ENCODE data around the gene ASCC2.

- TF ChIP-seq, protein P1, sequence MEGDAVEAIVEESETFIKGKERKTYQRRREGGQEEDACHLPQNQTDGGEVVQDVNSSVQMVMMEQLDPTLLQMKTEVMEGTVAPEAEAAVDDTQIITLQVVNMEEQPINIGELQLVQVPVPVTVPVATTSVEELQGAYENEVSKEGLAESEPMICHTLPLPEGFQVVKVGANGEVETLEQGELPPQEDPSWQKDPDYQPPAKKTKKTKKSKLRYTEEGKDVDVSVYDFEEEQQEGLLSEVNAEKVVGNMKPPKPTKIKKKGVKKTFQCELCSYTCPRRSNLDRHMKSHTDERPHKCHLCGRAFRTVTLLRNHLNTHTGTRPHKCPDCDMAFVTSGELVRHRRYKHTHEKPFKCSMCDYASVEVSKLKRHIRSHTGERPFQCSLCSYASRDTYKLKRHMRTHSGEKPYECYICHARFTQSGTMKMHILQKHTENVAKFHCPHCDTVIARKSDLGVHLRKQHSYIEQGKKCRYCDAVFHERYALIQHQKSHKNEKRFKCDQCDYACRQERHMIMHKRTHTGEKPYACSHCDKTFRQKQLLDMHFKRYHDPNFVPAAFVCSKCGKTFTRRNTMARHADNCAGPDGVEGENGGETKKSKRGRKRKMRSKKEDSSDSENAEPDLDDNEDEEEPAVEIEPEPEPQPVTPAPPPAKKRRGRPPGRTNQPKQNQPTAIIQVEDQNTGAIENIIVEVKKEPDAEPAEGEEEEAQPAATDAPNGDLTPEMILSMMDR (IDR thresholded peaks at IDR 0.05), result no peak
- TF ChIP-seq POLR2AphosphoS5 (IDR thresholded peaks at IDR 0.05) (no peak), EP300 (IDR thresholded peaks at IDR 0.05) (no peak)
Measured at GRCh38 chr22:29780220-29780619, 57.9 kb downstream of the ASCC2 start.

All from esophagus muscularis mucosa (tissue), 4 donors.